HepG2 (cell line): Measurements from ENCODE around the gene NOTCH2. TPM values are rescaled to one million over a fixed set of nuclear protein-coding genes. Genes with fewer than 3 reads are reported as not detected.

Source experiments
- ATAC-seq: fragments of 200-7000 bp; cut with Tn5 transposase; 3 replicates; pipeline ENCODE4 v1.9.1; 2020; ENCODE audit warnings: mild to moderate bottlenecking, moderate library complexity
- BruUV-seq: library from RNA; stranded (reverse); fragments of 400-500 nt; replicated peaks from 2 replicates; lab custom pipeline; 2021; lab: Mats Ljungman, UMichigan
- CTCF ChIA-PET: fragments of 300-600 bp; formaldehyde crosslinking; extraction: SDS; loops from one replicate; lab custom pipeline; 2021; ENCODE audit warnings: low total read pairs, inconsistent platforms, low intra/inter-chr PET ratio; lab: Yijun Ruan, JAX
- POLR2A ChIA-PET: fragments of 350-600 bp; sonication (Branson Sonifier 250); formaldehyde crosslinking; loops from one replicate; lab custom pipeline; 2020; ENCODE audit warnings: antibody characterized with exemption, inconsistent platforms; lab: Yijun Ruan, JAX
- DNase-seq: peaks from one replicate; pipeline ENCODE4 v3.0.0-alpha.2; 2015; ENCODE audit warnings: low spot score
- FAIRE-seq: peaks from 3 replicates; lab custom pipeline; 2011; peaks lifted over from hg19 to GRCh38; lab: Jason Lieb, UNC
- H2AFZ ChIP-seq: one replicate; pipeline ENCODE4 v1.6.1; 2011; ENCODE audit warnings: low read length, inconsistent platforms
- H3K27ac ChIP-seq: fragments of 300-600 bp; 3 replicates; pipeline ENCODE4 v1.8.0; 2011; ENCODE audit warnings: mixed run types, mild to moderate bottlenecking, mixed read lengths, low read length, inconsistent platforms; ENCODE audit not compliant: insufficient read depth; ENCODE audit errors: extremely low read length
- H3K27me3 ChIP-seq, 2 experiments: fragments of 200-600 bp in 1 of 2; 2 replicates in 1 of 2; 3 replicates in 1 of 2; pipeline versions ENCODE4 v1.6.0 to v1.8.0; 2011; ENCODE audit warnings: low read length in 2 of 2, mild to moderate bottlenecking in 2 of 2, moderate library complexity in 2 of 2, inconsistent platforms in 1 of 2; ENCODE audit not compliant: insufficient read depth in 2 of 2, control insufficient read depth in 1 of 2
- H3K36me3 ChIP-seq, 2 experiments: fragments of 200-600 bp in 1 of 2; replicated peaks in 1 of 2; 2 replicates in 1 of 2; 3 replicates in 1 of 2; pipeline versions ENCODE4 v1.5.1 to v1.8.0; 2011; ENCODE audit warnings: low read length in 2 of 2, inconsistent platforms in 1 of 2; ENCODE audit not compliant: insufficient read depth in 2 of 2, control insufficient read depth in 1 of 2
- H3K4me1 ChIP-seq: 2 replicates; pipeline ENCODE4 v1.5.1; 2012; ENCODE audit warnings: low read length, inconsistent platforms; ENCODE audit not compliant: insufficient read depth
- H3K4me2 ChIP-seq: 2 replicates; pipeline ENCODE4 v1.6.0; 2011; ENCODE audit warnings: low read depth, low read length, inconsistent platforms
- H3K4me3 ChIP-seq, 3 experiments: fragments of 200-600 bp in 1 of 3; sonication (generic), shearing (Covaris generic) in 1 of 3; replicated peaks in 1 of 3; 2 replicates each; pipeline ENCODE4 v1.5.1; 2011 to 2016; ENCODE audit warnings: low read length in 3 of 3, inconsistent platforms in 2 of 3, low read depth in 2 of 3, mild to moderate bottlenecking in 2 of 3, control low read depth in 1 of 3, mixed read lengths in 1 of 3; ENCODE audit not compliant: insufficient read depth in 1 of 3
- H3K79me2 ChIP-seq: one replicate; pipeline ENCODE4 v1.6.1; 2011; ENCODE audit warnings: low read length, inconsistent platforms; ENCODE audit not compliant: insufficient read depth
- H3K9ac ChIP-seq: 2 replicates; pipeline ENCODE4 v1.6.0; 2011; ENCODE audit warnings: mild to moderate bottlenecking, low read depth, low read length, inconsistent platforms; ENCODE audit not compliant: insufficient read depth
- H3K9me3 ChIP-seq: 2 replicates; pipeline ENCODE4 v1.5.1; 2012; ENCODE audit warnings: mild to moderate bottlenecking, low read length
- H4K20me1 ChIP-seq: 2 replicates; pipeline ENCODE4 v1.6.0; 2011; ENCODE audit warnings: inconsistent platforms, mild to moderate bottlenecking, low read length, moderate library complexity; ENCODE audit not compliant: insufficient read depth
- CHD2 ChIP-seq: IDR thresholded peaks from 2 replicates; pipeline ENCODE4 v1.6.1; 2011; ENCODE audit warnings: low read depth, low read length, improper control_type of control experiment
- FOXK2 ChIP-seq: fragments of 450-650 bp; IDR thresholded peaks from 2 replicates; pipeline ENCODE4 v1.6.1; 2016
- GABPB1 ChIP-seq: IDR thresholded peaks from 2 replicates; pipeline ENCODE4 v1.6.1; 2016; ENCODE audit warnings: mild to moderate bottlenecking, missing genetic modification reagents, moderate library complexity, missing compliant biosample characterization
- GZF1 ChIP-seq: sonication (generic); formaldehyde crosslinking; IDR thresholded peaks from 2 replicates; pipeline ENCODE4 v1.5.1; 2020; ENCODE audit warnings: mild to moderate bottlenecking, missing genetic modification reagents
- HCFC1 ChIP-seq: fragments of 150-350 bp; IDR thresholded peaks from 2 replicates; pipeline ENCODE4 v1.6.1; 2014; ENCODE audit warnings: low read depth, low read length
- MED1 ChIP-seq: sonication (generic); formaldehyde crosslinking; IDR thresholded peaks from 2 replicates; pipeline ENCODE4 v1.4.0; 2020; ENCODE audit warnings: missing genetic modification reagents
- PRMT3 ChIP-seq: sonication (generic); formaldehyde crosslinking; IDR thresholded peaks from 2 replicates; pipeline ENCODE4 v1.8.1; 2022; ENCODE audit warnings: low read depth, mild to moderate bottlenecking, moderate library complexity, missing genetic modification reagents, borderline replicate concordance
- RARA ChIP-seq: IDR thresholded peaks from 2 replicates; pipeline ENCODE4 v1.6.1; 2016; ENCODE audit warnings: missing genetic modification reagents, missing compliant biosample characterization
- SP140L ChIP-seq: sonication (generic); formaldehyde crosslinking; IDR thresholded peaks from 2 replicates; pipeline ENCODE4 v1.4.0; 2020; ENCODE audit warnings: missing genetic modification reagents, borderline replicate concordance
- TERF1 ChIP-seq: sonication (generic); formaldehyde crosslinking; IDR thresholded peaks from 2 replicates; pipeline ENCODE4 v1.8.0; 2022; ENCODE audit warnings: mild to moderate bottlenecking, missing genetic modification reagents, moderate library complexity
- ZBTB33 ChIP-seq: sonication (generic); formaldehyde crosslinking; IDR thresholded peaks from 2 replicates; pipeline ENCODE4 v1.4.0; 2020; ENCODE audit warnings: missing genetic modification reagents
- ZFAT ChIP-seq: sonication (generic); formaldehyde crosslinking; conservative IDR thresholded peaks from 2 replicates; pipeline ENCODE4 v1.8.1; 2023; ENCODE audit warnings: missing genetic modification reagents, inconsistent platforms
- ZFP41 ChIP-seq: sonication (generic); formaldehyde crosslinking; IDR thresholded peaks from 2 replicates; pipeline ENCODE4 v1.4.0; 2020; ENCODE audit warnings: mild to moderate bottlenecking, missing genetic modification reagents, borderline replicate concordance
- ZIK1 ChIP-seq: sonication (generic); formaldehyde crosslinking; IDR thresholded peaks from 2 replicates; pipeline ENCODE4 v1.5.0; 2020; ENCODE audit warnings: mild to moderate bottlenecking, low read depth, missing genetic modification reagents, borderline replicate concordance
- ZNF20 ChIP-seq: sonication (generic); formaldehyde crosslinking; IDR thresholded peaks from 2 replicates; pipeline ENCODE4 v1.4.0; 2020; ENCODE audit warnings: mild to moderate bottlenecking, moderate library complexity, missing genetic modification reagents
- ZNF260 ChIP-seq: sonication (generic); formaldehyde crosslinking; IDR thresholded peaks from 2 replicates; pipeline ENCODE4 v1.4.0; 2020; ENCODE audit warnings: missing genetic modification reagents, low read depth, mild to moderate bottlenecking, borderline replicate concordance
- ZNF552 ChIP-seq: sonication (generic); formaldehyde crosslinking; IDR thresholded peaks from 2 replicates; pipeline ENCODE4 v1.9.0; 2022; ENCODE audit warnings: missing genetic modification reagents, mild to moderate bottlenecking, borderline replicate concordance
- ZNF589 ChIP-seq: sonication (generic); formaldehyde crosslinking; conservative IDR thresholded peaks from 2 replicates; pipeline ENCODE4 v1.8.0; 2022; ENCODE audit warnings: mild to moderate bottlenecking, moderate library complexity, missing genetic modification reagents
- WGBS: methylation state at CpG from one replicate; pipeline ENCODE4 v1.1.6; 2017; ENCODE audit warnings: low lambda C conversion rate; 5-methylcytosine and 5-hydroxymethylcytosine counted together
- in situ Hi-C: cut with HindIII; loops from 2 replicates; pipeline ENCODE4 v1.10.0; 2017; ENCODE audit warnings: low pct_unique_long_range_greater_than_20kb; ENCODE audit not compliant: extremely low pct_ligation_motif_present
- intact Hi-C: fragments of 100-400 bp; cut with micrococcal nuclease; formaldehyde crosslinking; loops from one replicate; pipeline ENCODE4 v1.10.0; 2022; ENCODE audit not compliant: unreplicated experiment
- polyA plus RNA-seq, 8 experiments: library from polyadenylated mRNA; depleted of rRNA in 3 of 8; stranded (reverse) in 7 of 8; unstranded in 1 of 8; fragments of >200 nt; fragmentation: Illumina TruSeq in 4 of 8; extraction: Trizol in 4 of 8; gene quantifications; 2 replicates each; pipeline versions ENCODE4 v1.2.1 to v1.2.3, GENCODE V29; 2011 to 2016; ENCODE audit warnings: low read depth in 4 of 8, missing spikeins in 1 of 8, mixed read lengths in 1 of 8; ENCODE audit not compliant: insufficient read depth in 1 of 8
- total RNA-seq, 5 experiments: library from RNA; depleted of rRNA; stranded (reverse); fragments of >200 nt; fragmentation: Illumina TruSeq; extraction: Trizol; gene quantifications; 2 replicates each; pipeline ENCODE4 v1.2.3, GENCODE V29; 2016; ENCODE audit warnings: low read depth in 1 of 5
- TF ChIP-seq, protein P1 (sequence below): sonication (generic); formaldehyde crosslinking; IDR thresholded peaks from 2 replicates; pipeline ENCODE4 v1.5.1; 2020; ENCODE audit warnings: missing genetic modification reagents, mild to moderate bottlenecking, borderline replicate concordance

The NOTCH2 gene
- total and polyA plus RNA-seq, 2 of the 13 experiments (the other 11 are each of a cell fraction or from before 2014, with no cell fraction given) = 4.0 to 11.4 TPM

GRCh38 chr1:119954476-119955422, 114.7 kb downstream of the NOTCH2 start (continued):
- TF ChIP-seq ZNF589 (CRISPR knock-in tag) (no peak), ZFAT (CRISPR knock-in tag) (no peak), HCFC1 (no peak), MED1 (CRISPR knock-in tag) (no peak), TERF1 (CRISPR knock-in tag) (no peak), ZNF552 (no peak)

DNA sequence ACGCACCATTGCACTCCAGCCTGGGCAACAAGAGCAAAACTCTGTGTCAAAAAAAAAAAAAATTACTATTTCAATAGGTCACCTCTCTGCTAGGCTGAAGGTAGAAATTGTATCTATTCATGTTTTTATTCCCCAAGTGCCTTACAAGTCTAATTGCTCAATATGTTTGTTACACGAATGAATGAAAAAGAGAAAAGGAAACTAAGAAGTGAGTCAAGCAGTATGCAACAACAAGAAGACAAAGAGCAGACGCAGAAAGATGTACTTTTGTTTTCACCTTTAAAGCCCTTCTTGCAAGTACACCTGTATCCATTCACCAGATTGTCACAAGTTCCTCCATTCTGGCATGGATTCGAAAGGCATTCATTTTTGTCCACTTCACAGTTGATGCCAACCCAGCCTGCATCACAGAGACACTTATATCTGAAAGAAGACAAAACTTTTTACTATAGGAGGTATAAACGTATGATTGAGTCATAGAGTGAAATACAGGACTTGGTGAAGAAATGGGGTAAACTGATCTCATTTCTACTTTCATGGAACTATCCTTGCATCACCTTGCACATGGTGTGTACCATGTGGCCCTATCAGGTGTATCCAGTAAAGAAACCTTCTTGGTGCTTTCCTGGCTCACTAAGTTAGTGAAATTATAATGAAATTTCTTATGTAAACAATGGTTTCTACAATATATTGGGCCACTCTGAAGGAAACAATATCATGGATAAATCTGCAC, 116.0 kb downstream of the NOTCH2 start:
- no peaks in the 10 kb centered on the region for H4K20me1 ChIP-seq
- no peak overlapping the region for H3K9ac ChIP-seq
- FAIRE-seq (no peak), DNase-seq (no peak), ATAC-seq (no peak)
- no peaks in the 10 kb centered on the region for H3K79me2 ChIP-seq
- no peak overlapping the region for H3K27ac ChIP-seq
- 97% methylated on average over 5 of the region's 5 CpGs for WGBS
- CTCF ChIA-PET = no interaction called here
- in situ Hi-C loops (no loop called here), intact Hi-C loops (no loop called here)
- no peaks in the 10 kb centered on the region for H3K27me3 ChIP-seq
- peaks cover 18% of the 10 kb centered on the region for H3K4me1 ChIP-seq
- H3K4me2 ChIP-seq = no peak overlapping the region
- H2AFZ ChIP-seq = no peak overlapping the region
- POLR2A ChIA-PET = no interaction called here
- peaks cover 1% of the 10 kb centered on the region in 2 experiments; a peak in 4 of 5 replicates for H3K36me3 ChIP-seq
- BruUV-seq = no TSS peak
- H3K4me3 ChIP-seq = no peak overlapping the region
- no peaks in the 10 kb centered on the region for H3K9me3 ChIP-seq
- TF ChIP-seq FOXK2 = no peak
- TF ChIP-seq RARA (CRISPR knock-in tag) = no peak
- no peak for TF ChIP-seq GZF1 (CRISPR knock-in tag)
- TF ChIP-seq ZNF20 (CRISPR knock-in tag) = no peak
- TF ChIP-seq, protein P1, sequence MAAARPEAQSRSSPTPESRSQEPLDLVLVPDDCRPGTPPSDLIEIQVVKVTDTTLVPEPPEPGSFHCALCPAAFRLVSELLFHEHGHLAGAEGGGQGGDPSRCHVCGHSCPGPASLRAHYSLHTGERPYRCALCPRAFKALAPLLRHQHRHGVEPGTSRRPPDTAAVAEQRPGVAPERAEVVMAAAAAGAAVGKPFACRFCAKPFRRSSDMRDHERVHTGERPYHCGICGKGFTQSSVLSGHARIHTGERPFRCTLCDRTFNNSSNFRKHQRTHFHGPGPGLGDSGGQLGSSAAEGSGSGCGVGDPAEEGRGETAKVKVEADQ (CRISPR knock-in tag) = no peak
- no peak for TF ChIP-seq GABPB1 (CRISPR knock-in tag)
- no peak for TF ChIP-seq ZNF260 (CRISPR knock-in tag)
- TF ChIP-seq SP140L = no peak
- no peak for TF ChIP-seq CHD2
- no peak for TF ChIP-seq ZIK1
- TF ChIP-seq PRMT3 (CRISPR knock-in tag) = no peak
- no peak for TF ChIP-seq ZFP41 (CRISPR knock-in tag)
- no peak for TF ChIP-seq ZBTB33
